MM.1S (cell line): ENCODE results near the gene ARHGEF10L.

Experiments used
- DNase-seq: peaks from one replicate; pipeline ENCODE4 v3.0.0-alpha.2; 2015
- H2AFZ ChIP-seq: fragments of 300-600 bp; sonication (generic); 2 replicates; pipeline ENCODE4 v1.6.0; 2016; ENCODE audit warnings: antibody characterized with exemption, low read length
- H3F3A ChIP-seq: fragments of 300-600 bp; sonication (generic); 2 replicates; pipeline ENCODE4 v1.6.1; 2016; ENCODE audit warnings: mild to moderate bottlenecking, antibody characterized with exemption, low read length, moderate library complexity, mixed read lengths; ENCODE audit not compliant: insufficient read depth
- H3K27ac ChIP-seq: fragments of 300-600 bp; sonication (generic); 2 replicates; pipeline ENCODE4 v1.5.1; 2016; ENCODE audit warnings: mild to moderate bottlenecking, low read length
- H3K27me3 ChIP-seq: fragments of 300-600 bp; sonication (generic); replicated peaks from 2 replicates; pipeline ENCODE4 v1.6.0; 2016; ENCODE audit warnings: low read length; ENCODE audit not compliant: insufficient read depth
- H3K36me3 ChIP-seq: fragments of 300-600 bp; sonication (generic); replicated peaks from 2 replicates; pipeline ENCODE4 v1.6.1; 2016; ENCODE audit warnings: mild to moderate bottlenecking, low read length, mixed read lengths; ENCODE audit not compliant: insufficient read depth
- H3K4me1 ChIP-seq: fragments of 300-600 bp; sonication (generic); 2 replicates; pipeline ENCODE4 v1.6.1; 2016; ENCODE audit warnings: low read length, mixed read lengths
- H3K4me2 ChIP-seq: fragments of 300-600 bp; sonication (generic); 2 replicates; pipeline ENCODE4 v1.6.0; 2016; ENCODE audit warnings: low read depth, low read length
- H3K4me3 ChIP-seq: fragments of 300-600 bp; sonication (generic); 2 replicates; pipeline ENCODE4 v1.5.1; 2016; ENCODE audit warnings: low read length, mixed read lengths
- H3K79me2 ChIP-seq: fragments of 300-600 bp; sonication (generic); 2 replicates; pipeline ENCODE4 v1.6.1; 2016; ENCODE audit warnings: mixed run types, low read length, mixed read lengths
- H3K9ac ChIP-seq: fragments of 300-600 bp; sonication (generic); 2 replicates; pipeline ENCODE4 v1.6.1; 2016; ENCODE audit warnings: low read length, mixed read lengths
- H3K9me2 ChIP-seq: fragments of 300-600 bp; sonication (generic); replicated peaks from 2 replicates; pipeline ENCODE4 v1.6.1; 2016; ENCODE audit warnings: mild to moderate bottlenecking, low read length, mixed read lengths; ENCODE audit not compliant: insufficient read depth
- H3K9me3 ChIP-seq: fragments of 300-600 bp; sonication (generic); replicated peaks from 2 replicates; pipeline ENCODE4 v1.6.1; 2016; ENCODE audit warnings: mild to moderate bottlenecking, low read length, mixed read lengths; ENCODE audit not compliant: insufficient read depth
- H4K20me1 ChIP-seq: fragments of 300-600 bp; sonication (generic); 2 replicates; pipeline ENCODE4 v1.6.1; 2016; ENCODE audit warnings: mild to moderate bottlenecking, low read length, moderate library complexity, mixed read lengths; ENCODE audit not compliant: insufficient read depth
- CTCF ChIP-seq: fragments of 300-600 bp; sonication (generic); IDR thresholded peaks from 2 replicates; pipeline ENCODE4 v1.5.1; 2016; ENCODE audit warnings: antibody characterized with exemption, low read length, mixed read lengths
- EZH2 ChIP-seq: fragments of 300-600 bp; sonication (generic); optimal IDR thresholded peaks from 2 replicates; pipeline ENCODE3; 2017; ENCODE audit warnings: low read depth, mild to moderate bottlenecking, antibody characterized with exemption, low read length, mixed read lengths
- EZH2phosphoT487 ChIP-seq: fragments of 300-600 bp; sonication (generic); IDR thresholded peaks from 2 replicates; pipeline ENCODE4 v1.6.1; 2018; ENCODE audit warnings: antibody characterized with exemption, low read length

Gene ARHGEF10L

GRCh38 chr1:17700945-17701810 lies 161.7 kb downstream of the ARHGEF10L start:
- Histone ChIP-seq H4K20me1 (no peaks in the 10 kb centered on the region), H3K36me3 (no peaks in the 10 kb centered on the region), H3K27me3 (peaks cover 94% of the 10 kb centered on the region), H2AFZ (no peak overlapping the region), H3K4me2 (no peak overlapping the region), H3K4me3 (no peak overlapping the region), H3K79me2 (no peaks in the 10 kb centered on the region), H3K9ac (no peak overlapping the region), H3K27ac (no peak overlapping the region), H3F3A (no peaks in the 10 kb centered on the region), H3K9me3 (no peaks in the 10 kb centered on the region), H3K4me1 (no peaks in the 10 kb centered on the region), H3K9me2 (no peaks in the 10 kb centered on the region)
- DNase-seq, result no peak
- no peak for TF ChIP-seq CTCF
- no peak for TF ChIP-seq EZH2phosphoT487
- TF ChIP-seq EZH2, result no peak

- Histone ChIP-seq H3K9me3 (no peaks in the 10 kb centered on the region), H3K4me2 (no peak overlapping the region), H4K20me1 (no peaks in the 10 kb centered on the region), H3K9ac (no peak overlapping the region), H3K36me3 (no peaks in the 10 kb centered on the region), H3F3A (no peaks in the 10 kb centered on the region), H3K9me2 (no peaks in the 10 kb centered on the region), H3K79me2 (no peaks in the 10 kb centered on the region), H3K27me3 (peaks cover 91% of the 10 kb centered on the region), H3K27ac (no peak overlapping the region), H3K4me1 (no peaks in the 10 kb centered on the region), H3K4me3 (no peak overlapping the region), H2AFZ (no peak overlapping the region)
- TF ChIP-seq EZH2phosphoT487 (no peak), EZH2 (no peak), CTCF (no peak)
- DNase-seq, result no peak
Observed at GRCh38 chr1:17704176-17704575, 164.7 kb downstream of the ARHGEF10L start.

GRCh38 chr1:17706445-17706844 lies 166.9 kb downstream of the ARHGEF10L start:
- H3K9me2 ChIP-seq, result no peaks in the 10 kb centered on the region
- no peaks in the 10 kb centered on the region for H3K9me3 ChIP-seq
- H3K9ac ChIP-seq, result no peak overlapping the region
- no peak overlapping the region for H2AFZ ChIP-seq
- H3F3A ChIP-seq, result no peaks in the 10 kb centered on the region
- H3K79me2 ChIP-seq, result no peaks in the 10 kb centered on the region
- no peak overlapping the region for H3K4me2 ChIP-seq
- H3K4me3 ChIP-seq, result no peak overlapping the region
- no peak for TF ChIP-seq CTCF
- no peak for TF ChIP-seq EZH2
- no peak for TF ChIP-seq EZH2phosphoT487
- no peaks in the 10 kb centered on the region for H4K20me1 ChIP-seq
- DNase-seq, result no peak
- no peaks in the 10 kb centered on the region for H3K4me1 ChIP-seq
- no peak overlapping the region for H3K27ac ChIP-seq
- peaks cover 91% of the 10 kb centered on the region for H3K27me3 ChIP-seq
- no peaks in the 10 kb centered on the region for H3K36me3 ChIP-seq
